ENCODE measurements around the gene ZNF485. TPM values are rescaled to one million over a fixed set of nuclear protein-coding genes. Genes with fewer than 3 reads are reported as not detected.

The ZNF485 gene
- total and polyA plus RNA-seq, 2 experiments from 2014 or later = 1.0 to 2.5 TPM

GRCh38 chr10:43653746-43654145 is 47.5 kb downstream of the ZNF485 start:
- H3K27me3 ChIP-seq = no peaks in the 10 kb centered on the region
- TF ChIP-seq CTCF (IDR thresholded peaks at IDR 0.05; ENCODE audit: low read depth, low read length) = no peak
- no peaks in the 10 kb centered on the region for H3K4me1 ChIP-seq (ENCODE audit: low read depth)
- no peaks in the 10 kb centered on the region for H3K9me3 ChIP-seq (ENCODE audit: low read depth)
- no peak for DNase-seq (ENCODE audit: low read depth in 1 of 2, low spot score in 1 of 2)
- no peaks in the 10 kb centered on the region for H3K36me3 ChIP-seq
- H3K4me3 ChIP-seq = no peak overlapping the region
- H3K27ac ChIP-seq = no peak overlapping the region

- Histone ChIP-seq H3K27me3 (no peaks in the 10 kb centered on the region), H3K9me3 (ENCODE audit: low read depth) (no peaks in the 10 kb centered on the region), H3K27ac (no peak overlapping the region), H3K36me3 (no peaks in the 10 kb centered on the region), H3K4me1 (ENCODE audit: low read depth) (no peaks in the 10 kb centered on the region), H3K4me3 (no peak overlapping the region)
- TF ChIP-seq CTCF (IDR thresholded peaks at IDR 0.05; ENCODE audit: low read depth, low read length) = no peak
- DNase-seq (ENCODE audit: low read depth in 1 of 2, low spot score in 1 of 2) = no peak
Observed at GRCh38 chr10:43655311-43655710, 49.1 kb downstream of the ZNF485 start.

GRCh38 chr10:43658227-43658626 is 52.0 kb downstream of the ZNF485 start:
- no peaks in the 10 kb centered on the region for H3K9me3 ChIP-seq (ENCODE audit: low read depth)
- H3K4me1 ChIP-seq (ENCODE audit: low read depth) = no peaks in the 10 kb centered on the region
- no peak overlapping the region for H3K27ac ChIP-seq
- H3K4me3 ChIP-seq = no peak overlapping the region
- TF ChIP-seq CTCF (IDR thresholded peaks at IDR 0.05; ENCODE audit: low read depth, low read length) = no peak
- H3K36me3 ChIP-seq = no peaks in the 10 kb centered on the region
- no peak for DNase-seq (ENCODE audit: low read depth in 1 of 2, low spot score in 1 of 2)
- no peaks in the 10 kb centered on the region for H3K27me3 ChIP-seq

- no peak overlapping the region for H3K4me3 ChIP-seq
- H3K36me3 ChIP-seq = no peaks in the 10 kb centered on the region
- H3K9me3 ChIP-seq (ENCODE audit: low read depth) = no peaks in the 10 kb centered on the region
- DNase-seq (ENCODE audit: low read depth in 1 of 2, low spot score in 1 of 2) = no peak
- peaks cover 18% of the 10 kb centered on the region for H3K27me3 ChIP-seq
- no peak overlapping the region for H3K27ac ChIP-seq
- TF ChIP-seq CTCF (IDR thresholded peaks at IDR 0.05; ENCODE audit: low read depth, low read length) = no peak
- no peaks in the 10 kb centered on the region for H3K4me1 ChIP-seq (ENCODE audit: low read depth)
Observed at GRCh38 chr10:43665054-43665453, 58.8 kb downstream of the ZNF485 start.

GRCh38 chr10:43666552-43666951 is 60.3 kb downstream of the ZNF485 start:
- H3K36me3 ChIP-seq = no peaks in the 10 kb centered on the region
- H3K4me1 ChIP-seq (ENCODE audit: low read depth) = no peaks in the 10 kb centered on the region
- H3K9me3 ChIP-seq (ENCODE audit: low read depth) = no peaks in the 10 kb centered on the region
- H3K27me3 ChIP-seq = peaks cover 33% of the 10 kb centered on the region
- TF ChIP-seq CTCF (IDR thresholded peaks at IDR 0.05; ENCODE audit: low read depth, low read length) = no peak
- H3K27ac ChIP-seq = no peak overlapping the region
- H3K4me3 ChIP-seq = no peak overlapping the region
- no peak for DNase-seq (ENCODE audit: low read depth in 1 of 2, low spot score in 1 of 2)

GRCh38 chr10:43667317-43667731 is 61.1 kb downstream of the ZNF485 start:
- H3K4me3 ChIP-seq = no peak overlapping the region
- DNase-seq (ENCODE audit: low read depth in 1 of 2, low spot score in 1 of 2) = peak in 1 of 2 donors; percentile 68

More at GRCh38 chr10:43667317-43667731, 61.1 kb downstream of the ZNF485 start:
- peak; percentile 65 for TF ChIP-seq CTCF (IDR thresholded peaks at IDR 0.05; ENCODE audit: low read depth, low read length)
- H3K4me1 ChIP-seq (ENCODE audit: low read depth) = no peaks in the 10 kb centered on the region
- H3K27me3 ChIP-seq = peaks cover 33% of the 10 kb centered on the region
- H3K27ac ChIP-seq = no peak overlapping the region
- H3K9me3 ChIP-seq (ENCODE audit: low read depth) = no peaks in the 10 kb centered on the region
- H3K36me3 ChIP-seq = no peaks in the 10 kb centered on the region
